ENCODE data around the gene ISLR2.

ISLR2 gene

GRCh38 chr15:74174958-74175253 is 44.5 kb downstream of the ISLR2 start:
- no peak overlapping the region for H3K4me2 ChIP-seq (ENCODE audit: insufficient read depth, low read length)
- no peak for ATAC-seq (ENCODE audit: insufficient read depth, low read depth)

GRCh38 chr15:74175271-74176191 is 45.1 kb downstream of the ISLR2 start:
- Histone ChIP-seq H4K20me1 (ENCODE audit: insufficient read depth, low read length) (no peaks in the 10 kb centered on the region), H3K4me2 (ENCODE audit: insufficient read depth, low read length) (no peak overlapping the region), H3K4me1 (ENCODE audit: insufficient read depth, low read length) (no peaks in the 10 kb centered on the region), H3K36me3 (ENCODE audit: insufficient read depth, low read length) (no peaks in the 10 kb centered on the region), H3K9ac (ENCODE audit: low read depth, low read length) (no peak overlapping the region), H3K27ac (ENCODE audit: low read length) (no peak overlapping the region), H3K27me3 (ENCODE audit: insufficient read depth, low read length, poor library complexity) (peaks cover 5% of the 10 kb centered on the region), H2AFZ (ENCODE audit: low read depth, low read length) (no peak overlapping the region), H3K79me2 (ENCODE audit: insufficient read depth, low read length) (no peaks in the 10 kb centered on the region), H3K9me3 (ENCODE audit: insufficient read depth, low read length, severe bottlenecking) (no peaks in the 10 kb centered on the region), H3K4me3 (ENCODE audit: low read depth in 1 of 2, low read length in 2 of 2) (no peak overlapping the region)
- TF ChIP-seq EZH2 (IDR thresholded peaks at IDR 0.05; ENCODE audit: borderline replicate concordance, low read depth, low read length, severe bottlenecking) = no peak
- TF ChIP-seq CTCF (IDR thresholded peaks at IDR 0.05; ENCODE audit: borderline replicate concordance, extremely low read depth, low read length, poor library complexity, severe bottlenecking) = no peak
- ATAC-seq (ENCODE audit: insufficient read depth, low read depth) (no peak), DNase-seq (no peak)

More at GRCh38 chr15:74174958-74175253, 44.5 kb downstream of the ISLR2 start:
- H3K4me3 ChIP-seq (ENCODE audit: low read depth in 1 of 2, low read length in 2 of 2) = no peak overlapping the region
- no peaks in the 10 kb centered on the region for H3K36me3 ChIP-seq (ENCODE audit: insufficient read depth, low read length)
- no peak overlapping the region for H2AFZ ChIP-seq (ENCODE audit: low read depth, low read length)
- H3K27me3 ChIP-seq (ENCODE audit: insufficient read depth, low read length, poor library complexity) = peaks cover 7% of the 10 kb centered on the region
- TF ChIP-seq CTCF (IDR thresholded peaks at IDR 0.05; ENCODE audit: borderline replicate concordance, extremely low read depth, low read length, poor library complexity, severe bottlenecking) (no peak), EZH2 (IDR thresholded peaks at IDR 0.05; ENCODE audit: borderline replicate concordance, low read depth, low read length, severe bottlenecking) (no peak)
- no peak overlapping the region for H3K9ac ChIP-seq (ENCODE audit: low read depth, low read length)
- no peaks in the 10 kb centered on the region for H4K20me1 ChIP-seq (ENCODE audit: insufficient read depth, low read length)
- H3K4me1 ChIP-seq (ENCODE audit: insufficient read depth, low read length) = no peaks in the 10 kb centered on the region
- no peaks in the 10 kb centered on the region for H3K79me2 ChIP-seq (ENCODE audit: insufficient read depth, low read length)
- DNase-seq = no peak
- no peaks in the 10 kb centered on the region for H3K9me3 ChIP-seq (ENCODE audit: insufficient read depth, low read length, severe bottlenecking)
- no peak overlapping the region for H3K27ac ChIP-seq (ENCODE audit: low read length)

- Histone ChIP-seq H3K27me3 (ENCODE audit: insufficient read depth, low read length, poor library complexity) (no peaks in the 10 kb centered on the region), H3K79me2 (ENCODE audit: insufficient read depth, low read length) (no peaks in the 10 kb centered on the region), H4K20me1 (ENCODE audit: insufficient read depth, low read length) (no peaks in the 10 kb centered on the region), H3K4me2 (ENCODE audit: insufficient read depth, low read length) (no peak overlapping the region), H3K4me3 (ENCODE audit: low read depth in 1 of 2, low read length in 2 of 2) (no peak overlapping the region), H3K27ac (ENCODE audit: low read length) (no peak overlapping the region), H3K4me1 (ENCODE audit: insufficient read depth, low read length) (no peaks in the 10 kb centered on the region), H3K9ac (ENCODE audit: low read depth, low read length) (no peak overlapping the region), H3K36me3 (ENCODE audit: insufficient read depth, low read length) (no peaks in the 10 kb centered on the region), H2AFZ (ENCODE audit: low read depth, low read length) (no peak overlapping the region), H3K9me3 (ENCODE audit: insufficient read depth, low read length, severe bottlenecking) (no peaks in the 10 kb centered on the region)
- no peak for DNase-seq
- ATAC-seq (ENCODE audit: insufficient read depth, low read depth) = no peak
- no peak for TF ChIP-seq EZH2 (IDR thresholded peaks at IDR 0.05; ENCODE audit: borderline replicate concordance, low read depth, low read length, severe bottlenecking)
- TF ChIP-seq CTCF (IDR thresholded peaks at IDR 0.05; ENCODE audit: borderline replicate concordance, extremely low read depth, low read length, poor library complexity, severe bottlenecking) = no peak
Measured at GRCh38 chr15:74176262-74177214, 46.2 kb downstream of the ISLR2 start.
